ENCODE data around the gene RMDN3.

DNA sequence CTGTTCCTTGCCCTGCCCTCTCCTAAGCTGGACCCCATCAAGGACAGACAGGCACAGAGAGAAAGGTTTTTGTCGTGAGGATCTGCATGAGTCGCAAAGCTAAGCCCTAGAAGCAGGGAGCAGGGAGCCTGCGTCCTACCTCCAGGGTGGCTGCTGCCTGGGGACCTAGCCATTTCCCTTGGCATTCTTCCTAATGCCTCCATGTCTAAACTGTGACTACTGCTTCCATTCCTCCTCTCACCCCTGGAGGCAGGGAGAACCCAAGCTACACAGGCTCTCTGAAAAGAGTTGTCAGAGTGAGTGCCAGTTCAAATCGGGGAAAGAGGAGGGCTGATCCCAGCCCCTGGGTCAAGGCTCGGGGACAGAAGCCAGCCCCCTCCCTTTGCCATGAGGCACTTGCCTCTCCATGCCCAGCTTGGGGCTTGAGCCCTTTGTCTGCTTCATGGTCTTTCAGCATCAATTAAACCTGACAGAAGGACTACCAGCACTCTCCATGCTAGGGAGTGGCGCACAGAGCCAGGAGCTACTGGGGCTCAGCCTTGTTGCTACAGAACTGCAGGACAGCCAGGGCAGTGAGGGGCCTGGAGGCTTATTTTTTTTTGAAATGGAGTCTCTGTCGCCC is 11.3 kb upstream of the RMDN3 start:
- TF ChIP-seq POLR2AphosphoS5 (IDR thresholded peaks at IDR 0.05; ENCODE audit: low read depth, low read length) = no peak
- TF ChIP-seq POLR2A (IDR thresholded peaks at IDR 0.05; ENCODE audit: low read depth, low read length) = no peak
- TF ChIP-seq POU2F2 (IDR thresholded peaks at IDR 0.05; ENCODE audit: low read depth, low read length) = no peak
- TF ChIP-seq SPI1 (IDR thresholded peaks at IDR 0.05; ENCODE audit: low read depth, low read length) = no peak

Data from GM12891 (cell line).